ENCODE measurements around the gene DESI2.

Gene DESI2

GRCh38 chr1:244652623-244653438, at the start of gene DESI2:
Gene DESI2, plus strand, starts transcription at chr1:244653126. Its CDS starts 188 bp downstream, at chr1:244653314.
- DNase-seq (ENCODE audit: low read depth in 2 of 2): peak; percentile 95 to 98

GRCh38 chr1:244603498-244603897, 49.4 kb upstream of the DESI2 start:
- no peak for DNase-seq (ENCODE audit: low read depth in 2 of 2)

- no peak for DNase-seq (ENCODE audit: low read depth in 2 of 2)
Measured at GRCh38 chr1:244605835-244606370, 47.0 kb upstream of the DESI2 start.

GRCh38 chr1:244614113-244614836, 38.7 kb upstream of the DESI2 start:
- no peak for DNase-seq (ENCODE audit: low read depth in 2 of 2)

GRCh38 chr1:244614879-244615278, 38.0 kb upstream of the DESI2 start:
- DNase-seq (ENCODE audit: low read depth in 2 of 2): no peak

- no peak for DNase-seq (ENCODE audit: low read depth in 2 of 2)
Measured at GRCh38 chr1:244615301-244615700, 37.6 kb upstream of the DESI2 start.

GRCh38 chr1:244626709-244627108, 26.2 kb upstream of the DESI2 start:
- DNase-seq (ENCODE audit: low read depth in 2 of 2): no peak

- DNase-seq (ENCODE audit: low read depth in 2 of 2): no peak
Measured at GRCh38 chr1:244628789-244629188, 24.1 kb upstream of the DESI2 start.

- DNase-seq (ENCODE audit: low read depth in 2 of 2): no peak
Measured at GRCh38 chr1:244633140-244633539, 19.8 kb upstream of the DESI2 start.

- no peak for DNase-seq (ENCODE audit: low read depth in 2 of 2)
Measured at GRCh38 chr1:244634546-244634945, 18.4 kb upstream of the DESI2 start.

GRCh38 chr1:244636488-244637259, 16.3 kb upstream of the DESI2 start:
- no peak for DNase-seq (ENCODE audit: low read depth in 2 of 2)

GRCh38 chr1:244639561-244639960, 13.4 kb upstream of the DESI2 start:
- DNase-seq (ENCODE audit: low read depth in 2 of 2): no peak

GRCh38 chr1:244640917-244641316, 12.0 kb upstream of the DESI2 start:
- no peak for DNase-seq (ENCODE audit: low read depth in 2 of 2)

GRCh38 chr1:244642526-244642925, 10.4 kb upstream of the DESI2 start:
- DNase-seq (ENCODE audit: low read depth in 2 of 2): no peak

GRCh38 chr1:244642988-244643387, 9.9 kb upstream of the DESI2 start:
- DNase-seq (ENCODE audit: low read depth in 2 of 2): no peak

- no peak for DNase-seq (ENCODE audit: low read depth in 2 of 2)
Measured at GRCh38 chr1:244645414-244645813, 7.5 kb upstream of the DESI2 start.

GRCh38 chr1:244645890-244646289, 7.0 kb upstream of the DESI2 start:
- no peak for DNase-seq (ENCODE audit: low read depth in 2 of 2)

- no peak for DNase-seq (ENCODE audit: low read depth in 2 of 2)
Measured at GRCh38 chr1:244647819-244648218, 5.1 kb upstream of the DESI2 start.

- no peak for DNase-seq (ENCODE audit: low read depth in 2 of 2)
Measured at GRCh38 chr1:244651956-244652622, 837 bp upstream of the DESI2 start.

- no peak for DNase-seq (ENCODE audit: low read depth in 2 of 2)
Measured at GRCh38 chr1:244653439-244654107, 647 bp downstream of the DESI2 start.
